NB4 (cell line): ENCODE measurements around the gene OR9Q2.

Source experiments
- DNase-seq: peaks from one replicate; pipeline ENCODE4 v3.0.0; 2010; ENCODE audit warnings: low read depth
- H3K4me3 ChIP-seq: one replicate; pipeline ENCODE4 v1.5.1; 2011; ENCODE audit warnings: mild to moderate bottlenecking, low read depth, low read length, moderate library complexity
- CTCF ChIP-seq: IDR thresholded peaks from one replicate; pipeline ENCODE4 v1.5.1; 2012; ENCODE audit warnings: low read depth, low read length
- MYC ChIP-seq: IDR thresholded peaks from 2 replicates; pipeline ENCODE4 v1.6.1; 2011; ENCODE audit warnings: low read depth, low read length
- POLR2A ChIP-seq: IDR thresholded peaks from 2 replicates; pipeline ENCODE4 v1.6.1; 2011; ENCODE audit warnings: mild to moderate bottlenecking; ENCODE audit not compliant: insufficient read length; ENCODE audit errors: extremely low read depth
- TF ChIP-seq, protein P1 (sequence below): IDR thresholded peaks from 2 replicates; pipeline ENCODE4 v1.6.1; 2011; ENCODE audit warnings: low read depth, low read length

OR9Q2 gene, protein sequence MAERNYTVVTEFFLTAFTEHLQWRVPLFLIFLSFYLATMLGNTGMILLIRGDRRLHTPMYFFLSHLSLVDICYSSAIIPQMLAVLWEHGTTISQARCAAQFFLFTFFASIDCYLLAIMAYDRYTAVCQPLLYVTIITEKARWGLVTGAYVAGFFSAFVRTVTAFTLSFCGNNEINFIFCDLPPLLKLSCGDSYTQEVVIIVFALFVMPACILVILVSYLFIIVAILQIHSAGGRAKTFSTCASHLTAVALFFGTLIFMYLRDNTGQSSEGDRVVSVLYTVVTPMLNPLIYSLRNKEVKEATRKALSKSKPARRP

GRCh38 chr11:58188770-58189169, at the start of gene OR9Q2:
Gene OR9Q2 (plus strand): TSS chr11:58189070. CDS start chr11:58190491, 1,421 bp downstream.
- no peak for TF ChIP-seq POLR2A
- TF ChIP-seq MYC = no peak
- no peak for TF ChIP-seq CTCF
- TF ChIP-seq, protein P1, sequence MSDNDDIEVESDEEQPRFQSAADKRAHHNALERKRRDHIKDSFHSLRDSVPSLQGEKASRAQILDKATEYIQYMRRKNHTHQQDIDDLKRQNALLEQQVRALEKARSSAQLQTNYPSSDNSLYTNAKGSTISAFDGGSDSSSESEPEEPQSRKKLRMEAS = no peak
- no peak for DNase-seq
- H3K4me3 ChIP-seq = no peak within 1 kb of the TSS

DNA sequence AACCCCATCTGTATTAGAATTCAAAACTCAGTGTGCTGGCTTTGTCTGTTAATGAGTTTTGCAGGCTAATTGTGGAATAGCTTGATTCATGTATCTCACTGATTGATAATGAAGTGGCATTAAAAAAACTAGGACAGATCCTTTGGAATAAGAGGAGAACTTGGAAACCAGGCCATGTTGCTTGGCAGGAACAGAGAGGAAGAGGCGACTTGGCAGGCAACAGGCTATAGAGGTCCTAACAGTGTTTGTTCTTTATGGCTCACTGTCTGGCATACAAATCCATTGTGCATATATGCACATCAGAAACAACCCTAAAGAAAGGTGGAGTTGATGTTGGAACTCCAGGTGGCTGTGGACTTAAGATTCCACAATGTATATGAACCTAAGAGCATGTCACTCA, 46.1 kb upstream of the OR9Q2 start:
- H3K4me3 ChIP-seq = no peak overlapping the region
- TF ChIP-seq POLR2A (no peak), CTCF (no peak), MYC (no peak)
- TF ChIP-seq, protein P1 = no peak
- no peak for DNase-seq

GRCh38 chr11:58152781-58153180, 36.1 kb upstream of the OR9Q2 start:
- DNase-seq = no peak
- H3K4me3 ChIP-seq = no peak overlapping the region
- TF ChIP-seq, protein P1 = no peak
- TF ChIP-seq CTCF = no peak
- no peak for TF ChIP-seq POLR2A
- TF ChIP-seq MYC = no peak

DNA sequence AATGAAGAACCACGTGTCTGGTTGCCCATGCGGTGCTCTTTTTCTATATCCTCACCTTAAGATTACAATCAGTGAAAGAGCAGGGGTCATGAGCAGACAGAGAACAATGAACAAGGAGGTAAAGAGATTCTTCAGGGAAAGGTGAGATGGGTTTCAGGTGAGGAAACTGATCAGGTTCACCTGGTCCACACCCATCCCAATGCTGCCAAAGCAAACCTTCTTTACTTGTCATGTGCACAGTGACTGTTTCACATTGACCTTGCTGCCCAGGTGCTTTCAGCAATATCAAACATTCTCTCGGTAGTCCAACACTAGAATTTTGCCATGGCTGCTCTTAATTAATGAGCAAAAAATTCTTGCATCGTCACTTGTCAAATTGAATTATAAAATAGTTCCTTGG, 24.5 kb upstream of the OR9Q2 start:
- TF ChIP-seq CTCF (no peak), POLR2A (no peak), MYC (no peak)
- TF ChIP-seq, protein P1 = no peak
- no peak overlapping the region for H3K4me3 ChIP-seq

DNA sequence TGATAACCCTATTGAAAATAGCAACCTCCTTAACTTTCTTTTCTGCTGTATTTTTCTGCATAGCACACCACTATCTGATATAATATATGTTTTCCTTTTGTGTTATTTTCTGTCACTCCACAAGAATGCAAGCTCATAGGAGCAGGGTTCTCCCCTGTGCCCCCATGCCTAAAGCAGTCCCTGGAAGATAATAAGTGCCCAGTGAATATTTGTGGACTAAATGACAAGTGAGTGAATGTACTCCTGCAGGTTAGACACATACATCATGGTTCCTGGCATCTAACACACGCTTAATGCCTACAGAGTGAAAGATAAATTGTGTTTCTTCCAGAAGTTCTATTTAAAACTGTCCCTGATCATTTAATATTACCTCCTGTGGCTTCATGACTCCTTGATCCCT, 23.9 kb upstream of the OR9Q2 start:
- no peak for DNase-seq
- no peak overlapping the region for H3K4me3 ChIP-seq
- TF ChIP-seq, protein P1 = no peak
- TF ChIP-seq CTCF (no peak), MYC (no peak), POLR2A (no peak)

More for the DNA sequence above, 24.5 kb upstream of the OR9Q2 start:
- no peak for DNase-seq
